Measurements from ENCODE around the gene NCOR1.
"Not testable (repeated sequence)": the region's sequence is repeated elsewhere in the genome, so short reads cannot be mapped to it uniquely, and the experiment has no call there.

Gene NCOR1

GRCh38 chr17:16215273-16215964 lies at the start of gene NCOR1:
Gene NCOR1, minus strand, starts transcription at chr17:16215534. Its CDS starts 20,965 bp downstream, at chr17:16194569.
- peak; percentile 80 for DNase-seq (ENCODE audit: low read depth)

GRCh38 chr17:16262201-16262600 lies 46.9 kb upstream of the NCOR1 start:
- DNase-seq (ENCODE audit: low read depth): no peak

GRCh38 chr17:16261049-16261448 lies 45.7 kb upstream of the NCOR1 start:
- DNase-seq (ENCODE audit: low read depth): no peak

GRCh38 chr17:16259926-16260325 lies 44.6 kb upstream of the NCOR1 start:
- DNase-seq (ENCODE audit: low read depth): no peak

GRCh38 chr17:16258901-16259300 lies 43.6 kb upstream of the NCOR1 start:
- DNase-seq (ENCODE audit: low read depth): no peak

- DNase-seq (ENCODE audit: low read depth): no peak
Observed at GRCh38 chr17:16255481-16255921, 40.2 kb upstream of the NCOR1 start.

- DNase-seq (ENCODE audit: low read depth): no peak
Observed at GRCh38 chr17:16254773-16255400, 39.6 kb upstream of the NCOR1 start.

- DNase-seq (ENCODE audit: low read depth): no peak
Observed at GRCh38 chr17:16251556-16251955, 36.2 kb upstream of the NCOR1 start.

- DNase-seq (ENCODE audit: low read depth): no peak
Observed at GRCh38 chr17:16251043-16251442, 35.7 kb upstream of the NCOR1 start.

- no peak for DNase-seq (ENCODE audit: low read depth)
Observed at GRCh38 chr17:16250635-16251034, 35.3 kb upstream of the NCOR1 start.

GRCh38 chr17:16247586-16247984 lies 32.3 kb upstream of the NCOR1 start:
- DNase-seq (ENCODE audit: low read depth): no peak

GRCh38 chr17:16243801-16244567 lies 28.6 kb upstream of the NCOR1 start:
- DNase-seq (ENCODE audit: low read depth): no peak

GRCh38 chr17:16243385-16243784 lies 28.1 kb upstream of the NCOR1 start:
- DNase-seq (ENCODE audit: low read depth): no peak

GRCh38 chr17:16241906-16242399 lies 26.6 kb upstream of the NCOR1 start:
- DNase-seq (ENCODE audit: low read depth): no peak

GRCh38 chr17:16239931-16240330 lies 24.6 kb upstream of the NCOR1 start:
- no peak for DNase-seq (ENCODE audit: low read depth)

GRCh38 chr17:16232391-16232790 lies 17.1 kb upstream of the NCOR1 start:
- no peak for DNase-seq (ENCODE audit: low read depth)

- DNase-seq (ENCODE audit: low read depth): not testable (repeated sequence)
Observed at GRCh38 chr17:16229912-16230561, 14.7 kb upstream of the NCOR1 start.

- no peak for DNase-seq (ENCODE audit: low read depth)
Observed at GRCh38 chr17:16222406-16222805, 7.1 kb upstream of the NCOR1 start.

- DNase-seq (ENCODE audit: low read depth): peak; percentile 80
Observed at GRCh38 chr17:16217002-16217635, 1.8 kb upstream of the NCOR1 start, which contains the start of gene PIGL. Gene PIGL, plus strand, starts transcription at chr17:16217210. Its CDS starts 17 bp downstream, at chr17:16217227.

- not testable (repeated sequence) for DNase-seq (ENCODE audit: low read depth)
Observed at GRCh38 chr17:16216341-16217001, 1.1 kb upstream of the NCOR1 start.

GRCh38 chr17:16215965-16216316 lies 607 bp upstream of the NCOR1 start:
- no peak for DNase-seq (ENCODE audit: low read depth)

Data from stimulated activated CD8-positive, alpha-beta memory T cell treated with anti-CD3 and anti-CD28 coated beads, Interleukin-12 subunit alpha, Interleukin-12 subunit beta, amount 100 ng/mL, for 1 hour (primary cell).